ENCODE results near the gene CLTA.
A peak's percentile ranks its signal among the peaks of the same experiment; 100 is the strongest.
"Not testable (repeated sequence)": the region's sequence is repeated elsewhere in the genome, so short reads cannot be mapped to it uniquely, and the experiment has no call there.

The CLTA gene

GRCh38 chr9:36154331-36154952 lies 36.3 kb upstream of the CLTA start:
- no peak overlapping the region for H3K4me3 ChIP-seq (ENCODE audit: low read depth, low read length)
- DNase-seq (ENCODE audit: low read depth): no peak

GRCh38 chr9:36156116-36156515 lies 34.6 kb upstream of the CLTA start:
- no peak for DNase-seq (ENCODE audit: low read depth)
- no peak overlapping the region for H3K4me3 ChIP-seq (ENCODE audit: low read depth, low read length)

- no peak overlapping the region for H3K4me3 ChIP-seq (ENCODE audit: low read depth, low read length)
These were observed 32.6 kb upstream of the CLTA start for GRCh38 chr9:36158122-36158521.

GRCh38 chr9:36158917-36159316 lies 31.8 kb upstream of the CLTA start:
- DNase-seq (ENCODE audit: low read depth): no peak
- H3K4me3 ChIP-seq (ENCODE audit: low read depth, low read length): no peak overlapping the region

More at GRCh38 chr9:36158122-36158521, 32.6 kb upstream of the CLTA start:
- no peak for DNase-seq (ENCODE audit: low read depth)

- not testable (repeated sequence) for H3K4me3 ChIP-seq (ENCODE audit: low read depth, low read length)
These were observed 31.2 kb upstream of the CLTA start for GRCh38 chr9:36159509-36159908.

GRCh38 chr9:36160126-36160525 lies 30.6 kb upstream of the CLTA start:
- not testable (repeated sequence) for H3K4me3 ChIP-seq (ENCODE audit: low read depth, low read length); DNase-seq (ENCODE audit: low read depth)

More at GRCh38 chr9:36159509-36159908, 31.2 kb upstream of the CLTA start:
- DNase-seq (ENCODE audit: low read depth): not testable (repeated sequence)

GRCh38 chr9:36161187-36161586 lies 29.5 kb upstream of the CLTA start:
- no peak for DNase-seq (ENCODE audit: low read depth)
- H3K4me3 ChIP-seq (ENCODE audit: low read depth, low read length): no peak overlapping the region

- DNase-seq (ENCODE audit: low read depth): no peak
- H3K4me3 ChIP-seq (ENCODE audit: low read depth, low read length): no peak overlapping the region
These were observed 28.4 kb upstream of the CLTA start for GRCh38 chr9:36162211-36162738.

GRCh38 chr9:36163049-36163785 lies 27.5 kb upstream of the CLTA start:
- peak; percentile 95 for DNase-seq (ENCODE audit: low read depth)
- H3K4me3 ChIP-seq (ENCODE audit: low read depth, low read length): no peak overlapping the region

- no peak for DNase-seq (ENCODE audit: low read depth)
- H3K4me3 ChIP-seq (ENCODE audit: low read depth, low read length): no peak overlapping the region
These were observed 26.9 kb upstream of the CLTA start for GRCh38 chr9:36163786-36164170.

GRCh38 chr9:36164372-36164771 lies 26.3 kb upstream of the CLTA start:
- DNase-seq (ENCODE audit: low read depth): no peak
- no peak overlapping the region for H3K4me3 ChIP-seq (ENCODE audit: low read depth, low read length)

GRCh38 chr9:36164989-36165388 lies 25.7 kb upstream of the CLTA start:
- no peak for DNase-seq (ENCODE audit: low read depth)
- H3K4me3 ChIP-seq (ENCODE audit: low read depth, low read length): no peak overlapping the region

GRCh38 chr9:36165826-36166167 lies 24.9 kb upstream of the CLTA start:
- DNase-seq (ENCODE audit: low read depth): no peak
- H3K4me3 ChIP-seq (ENCODE audit: low read depth, low read length): peak overlapping the region; percentile 53

- peak; percentile 53 for DNase-seq (ENCODE audit: low read depth)
- peak overlapping the region; percentile 53 for H3K4me3 ChIP-seq (ENCODE audit: low read depth, low read length)
These were observed 24.4 kb upstream of the CLTA start for GRCh38 chr9:36166168-36166927.

GRCh38 chr9:36169166-36169565 lies 21.6 kb upstream of the CLTA start, which contains the start of gene CCIN:
Gene CCIN, plus strand, starts transcription at chr9:36169388. Its CDS starts 115 bp downstream, at chr9:36169503.
- DNase-seq (ENCODE audit: low read depth): no peak

GRCh38 chr9:36169708-36170107 lies 21.0 kb upstream of the CLTA start:
- H3K4me3 ChIP-seq (ENCODE audit: low read depth, low read length): no peak overlapping the region
- no peak for DNase-seq (ENCODE audit: low read depth)

More at GRCh38 chr9:36169166-36169565, 21.6 kb upstream of the CLTA start, which contains the start of gene CCIN:
- no peak within 1 kb of the TSS for H3K4me3 ChIP-seq (ENCODE audit: low read depth, low read length)

- DNase-seq (ENCODE audit: low read depth): no peak
These were observed 20.2 kb upstream of the CLTA start for GRCh38 chr9:36170531-36170930.

GRCh38 chr9:36173861-36174260 lies 16.9 kb upstream of the CLTA start:
- no peak for DNase-seq (ENCODE audit: low read depth)
- H3K4me3 ChIP-seq (ENCODE audit: low read depth, low read length): no peak overlapping the region

More at GRCh38 chr9:36170531-36170930, 20.2 kb upstream of the CLTA start:
- no peak overlapping the region for H3K4me3 ChIP-seq (ENCODE audit: low read depth, low read length)

GRCh38 chr9:36174271-36174670 lies 16.4 kb upstream of the CLTA start:
- no peak for DNase-seq (ENCODE audit: low read depth)
- no peak overlapping the region for H3K4me3 ChIP-seq (ENCODE audit: low read depth, low read length)

- no peak overlapping the region for H3K4me3 ChIP-seq (ENCODE audit: low read depth, low read length)
- no peak for DNase-seq (ENCODE audit: low read depth)
These were observed 16.0 kb upstream of the CLTA start for GRCh38 chr9:36174731-36175130.

Measured in skeletal muscle cell (primary cell).